Activated CD4-positive, alpha-beta T cell treated with anti-CD3 and anti-CD28 coated beads for 36 hours (primary cell): ENCODE results near the gene SOX8. TPM values are rescaled to one million over a fixed set of nuclear protein-coding genes. Genes with fewer than 3 reads are reported as not detected.
A peak's percentile ranks its signal among the peaks of the same experiment; 100 is the strongest.

Experiments
- ATAC-seq: fragments of 200-7000 bp; cut with Tn5 transposase; one replicate; pipeline ENCODE4 v1.10.0; 2021; ENCODE audit warnings: mild to moderate bottlenecking, moderate library complexity
- CTCF ChIA-PET: fragments of 350-600 bp; sonication (Branson Sonifier 250); formaldehyde crosslinking; loops from one replicate; lab custom pipeline; 2021; ENCODE audit warnings: antibody characterized with exemption; lab: Charles Lee
- POLR2A ChIA-PET: fragments of 350-600 bp; sonication (Branson Sonifier 250); formaldehyde crosslinking; loops from one replicate; lab custom pipeline; 2021; ENCODE audit warnings: antibody characterized with exemption, inconsistent platforms; lab: Charles Lee
- DNase-seq: peaks from one replicate; pipeline ENCODE4 v3.0.0-alpha.2; 2020
- H3K27ac Mint-ChIP-seq: one replicate; pipeline ENCODE4 v1.8.0; 2021; ENCODE audit warnings: mixed read lengths
- H3K27me3 Mint-ChIP-seq: one replicate; pipeline ENCODE4 v1.8.0; 2021; ENCODE audit warnings: mixed read lengths
- H3K36me3 Mint-ChIP-seq: one replicate; pipeline ENCODE4 v1.8.0; 2021; ENCODE audit warnings: low read depth, mixed read lengths
- H3K4me1 Mint-ChIP-seq: one replicate; pipeline ENCODE4 v1.8.0; 2021; ENCODE audit warnings: mixed read lengths
- H3K4me3 Mint-ChIP-seq: one replicate; pipeline ENCODE4 v1.8.0; 2021; ENCODE audit warnings: mild to moderate bottlenecking, moderate library complexity, mixed read lengths
- H3K9me3 Mint-ChIP-seq: one replicate; pipeline ENCODE4 v1.8.0; 2021; ENCODE audit warnings: low read depth, mixed read lengths
- intact Hi-C, 2 experiments: fragments of 100-400 bp; cut with DNase I in 1 of 2; cut with micrococcal nuclease in 1 of 2; formaldehyde crosslinking; loops; one replicate each; pipeline versions ENCODE4 v1.14.2 to v1.15.1; 2022 to 2024; cut with DNase I, micrococcal nuclease
- total RNA-seq, 2 experiments: library from RNA; stranded (reverse); gene quantifications; one replicate each; pipeline ENCODE4 v1.2.3, GENCODE V29; 2021

Gene SOX8
- 1 to 10 TPM; 1.4 to 1.6 TPM for total RNA-seq

- ChIA-PET POLR2A (interaction anchor here (0.6 to 1.2 kb wide), 3 partner anchors 14 to 393 kb away, joined by 3 to 4 read pairs (median 3); no protein-coding TSS in a partner anchor), CTCF (interaction anchor here (1.0 kb wide), 1 partner anchor 253 kb away, joined by 3 read pairs; no protein-coding TSS in a partner anchor)
- no peak for DNase-seq
- intact Hi-C loops, result loop anchor here in 1 of 2 experiments (1.0 kb wide), 2 partner anchors 10 to 23 kb away; no protein-coding TSS in a partner anchor
- Mint-ChIP-seq H3K4me1 (peaks cover 12% of the 10 kb centered on the region), H3K36me3 (no peaks in the 10 kb centered on the region), H3K27me3 (peaks cover 4% of the 10 kb centered on the region), H3K9me3 (no peaks in the 10 kb centered on the region), H3K4me3 (peak within 1 kb of the TSS; percentile 74), H3K27ac (no peak within 1 kb of the TSS)
- ATAC-seq, result no peak
Observed at GRCh38 chr16:981695-982144, at the start of gene SOX8. Gene SOX8 (plus strand): TSS chr16:981770. CDS start chr16:981923, 153 bp downstream.

GRCh38 chr16:932831-933330 is 48.7 kb upstream of the SOX8 start:
- intact Hi-C loops, result no loop called here
- H3K4me3 Mint-ChIP-seq, result no peak overlapping the region
- DNase-seq, result no peak
- no peak overlapping the region for H3K27ac Mint-ChIP-seq
- H3K9me3 Mint-ChIP-seq, result no peaks in the 10 kb centered on the region
- POLR2A ChIA-PET, result no interaction called here
- peaks cover 3% of the 10 kb centered on the region for H3K36me3 Mint-ChIP-seq
- no peak for ATAC-seq
- CTCF ChIA-PET, result no interaction called here
- no peaks in the 10 kb centered on the region for H3K27me3 Mint-ChIP-seq
- peaks cover 4% of the 10 kb centered on the region for H3K4me1 Mint-ChIP-seq

GRCh38 chr16:933581-933980 is 48.0 kb upstream of the SOX8 start:
- DNase-seq (no peak), ATAC-seq (no peak)
- no peaks in the 10 kb centered on the region for H3K9me3 Mint-ChIP-seq
- no peak overlapping the region for H3K27ac Mint-ChIP-seq
- ChIA-PET CTCF (no interaction called here), POLR2A (no interaction called here)
- intact Hi-C loops, result no loop called here
- H3K4me3 Mint-ChIP-seq, result no peak overlapping the region
- H3K27me3 Mint-ChIP-seq, result no peaks in the 10 kb centered on the region
- peaks cover 4% of the 10 kb centered on the region for H3K4me1 Mint-ChIP-seq
- peaks cover 3% of the 10 kb centered on the region for H3K36me3 Mint-ChIP-seq

GRCh38 chr16:934178-934577 is 47.4 kb upstream of the SOX8 start:
- POLR2A ChIA-PET, result no interaction called here
- DNase-seq, result no peak

GRCh38 chr16:935684-936083 is 45.9 kb upstream of the SOX8 start:
- no peaks in the 10 kb centered on the region for H3K27me3 Mint-ChIP-seq
- CTCF ChIA-PET, result interaction anchor here (0.6 kb wide), 1 partner anchor 253 kb away, joined by 3 read pairs; no protein-coding TSS in a partner anchor
- intact Hi-C loops, result no loop called here
- no peaks in the 10 kb centered on the region for H3K9me3 Mint-ChIP-seq
- POLR2A ChIA-PET, result no interaction called here
- H3K4me1 Mint-ChIP-seq, result peaks cover 4% of the 10 kb centered on the region
- peaks cover 3% of the 10 kb centered on the region for H3K36me3 Mint-ChIP-seq
- no peak overlapping the region for H3K4me3 Mint-ChIP-seq
- DNase-seq (no peak), ATAC-seq (no peak)
- no peak overlapping the region for H3K27ac Mint-ChIP-seq

More at GRCh38 chr16:934178-934577, 47.4 kb upstream of the SOX8 start:
- CTCF ChIA-PET, result no interaction called here
- Mint-ChIP-seq H3K4me3 (no peak overlapping the region), H3K9me3 (no peaks in the 10 kb centered on the region), H3K4me1 (peaks cover 4% of the 10 kb centered on the region), H3K36me3 (peaks cover 3% of the 10 kb centered on the region), H3K27ac (no peak overlapping the region), H3K27me3 (no peaks in the 10 kb centered on the region)
- no peak for ATAC-seq
- intact Hi-C loops, result no loop called here

- peaks cover 4% of the 10 kb centered on the region for H3K4me1 Mint-ChIP-seq
- no peaks in the 10 kb centered on the region for H3K27me3 Mint-ChIP-seq
- ATAC-seq (no peak), DNase-seq (no peak)
- H3K9me3 Mint-ChIP-seq, result peaks cover 8% of the 10 kb centered on the region
- intact Hi-C loops, result no loop called here
- H3K4me3 Mint-ChIP-seq, result no peak overlapping the region
- H3K36me3 Mint-ChIP-seq, result peaks cover 17% of the 10 kb centered on the region
- CTCF ChIA-PET, result interaction anchor here (1.5 kb wide), 1 partner anchor 53 kb away, joined by 3 read pairs; no protein-coding TSS in a partner anchor
- POLR2A ChIA-PET, result no interaction called here
- H3K27ac Mint-ChIP-seq, result no peak overlapping the region
Observed at GRCh38 chr16:937311-937710, 44.3 kb upstream of the SOX8 start.

GRCh38 chr16:937723-938122 is 43.8 kb upstream of the SOX8 start:
- H3K27me3 Mint-ChIP-seq, result no peaks in the 10 kb centered on the region
- ATAC-seq (no peak), DNase-seq (no peak)
- H3K27ac Mint-ChIP-seq, result no peak overlapping the region
- peaks cover 10% of the 10 kb centered on the region for H3K9me3 Mint-ChIP-seq
- ChIA-PET POLR2A (no interaction called here), CTCF (interaction anchor here (1.5 kb wide), 1 partner anchor 53 kb away, joined by 3 read pairs; no protein-coding TSS in a partner anchor)
- H3K36me3 Mint-ChIP-seq, result peaks cover 17% of the 10 kb centered on the region
- H3K4me1 Mint-ChIP-seq, result peaks cover 4% of the 10 kb centered on the region
- intact Hi-C loops, result no loop called here
- no peak overlapping the region for H3K4me3 Mint-ChIP-seq

- H3K4me1 Mint-ChIP-seq, result peaks cover 4% of the 10 kb centered on the region
- H3K27ac Mint-ChIP-seq, result no peak overlapping the region
- DNase-seq (no peak), ATAC-seq (no peak)
- H3K4me3 Mint-ChIP-seq, result no peak overlapping the region
- no peaks in the 10 kb centered on the region for H3K27me3 Mint-ChIP-seq
- intact Hi-C loops, result no loop called here
- ChIA-PET CTCF (no interaction called here), POLR2A (no interaction called here)
- H3K36me3 Mint-ChIP-seq, result peaks cover 16% of the 10 kb centered on the region
- H3K9me3 Mint-ChIP-seq, result peaks cover 12% of the 10 kb centered on the region
Observed at GRCh38 chr16:938136-938535, 43.4 kb upstream of the SOX8 start.

GRCh38 chr16:938752-939151 is 42.8 kb upstream of the SOX8 start:
- Mint-ChIP-seq H3K27me3 (no peaks in the 10 kb centered on the region), H3K27ac (no peak overlapping the region), H3K36me3 (peaks cover 18% of the 10 kb centered on the region), H3K4me3 (no peak overlapping the region), H3K9me3 (peaks cover 14% of the 10 kb centered on the region), H3K4me1 (peaks cover 4% of the 10 kb centered on the region)
- CTCF ChIA-PET, result no interaction called here
- intact Hi-C loops, result no loop called here
- ATAC-seq (no peak), DNase-seq (no peak)
- POLR2A ChIA-PET, result no interaction called here

- ChIA-PET POLR2A (no interaction called here), CTCF (no interaction called here)
- Mint-ChIP-seq H3K27ac (no peak overlapping the region), H3K4me1 (peaks cover 4% of the 10 kb centered on the region), H3K36me3 (peaks cover 21% of the 10 kb centered on the region), H3K4me3 (no peak overlapping the region), H3K27me3 (no peaks in the 10 kb centered on the region), H3K9me3 (peaks cover 15% of the 10 kb centered on the region)
- DNase-seq (no peak), ATAC-seq (no peak)
- intact Hi-C loops, result no loop called here
Observed at GRCh38 chr16:939311-939710, 42.3 kb upstream of the SOX8 start.

GRCh38 chr16:939941-940340 is 41.6 kb upstream of the SOX8 start:
- DNase-seq, result no peak
- ChIA-PET POLR2A (no interaction called here), CTCF (interaction anchor here (0.8 kb wide), 1 partner anchor 160 kb away, joined by 3 read pairs; no protein-coding TSS in a partner anchor)
- Mint-ChIP-seq H3K4me1 (peaks cover 4% of the 10 kb centered on the region), H3K27ac (no peak overlapping the region), H3K36me3 (peaks cover 21% of the 10 kb centered on the region), H3K9me3 (peaks cover 15% of the 10 kb centered on the region), H3K27me3 (no peaks in the 10 kb centered on the region), H3K4me3 (no peak overlapping the region)
- intact Hi-C loops, result no loop called here
- no peak for ATAC-seq

GRCh38 chr16:942436-943060 is 39.0 kb upstream of the SOX8 start:
- Mint-ChIP-seq H3K4me1 (no peaks in the 10 kb centered on the region), H3K4me3 (no peak overlapping the region), H3K36me3 (peaks cover 24% of the 10 kb centered on the region), H3K27ac (no peak overlapping the region), H3K9me3 (peaks cover 15% of the 10 kb centered on the region), H3K27me3 (no peaks in the 10 kb centered on the region)
- no peak for ATAC-seq
- CTCF ChIA-PET, result no interaction called here
- POLR2A ChIA-PET, result interaction anchor here (0.7 kb wide), 1 partner anchor 44 kb away, joined by 3 read pairs; no protein-coding TSS in a partner anchor
- DNase-seq, result no peak
- intact Hi-C loops, result no loop called here
